Body of pancreas (tissue), 4 donors: ENCODE results near the gene CALHM5.

Experiments
- POLR2A ChIP-seq, 3 donors: fragments of 450-650 bp; IDR thresholded peaks; one replicate each; pipeline ENCODE4 v1.6.1; 2016; ENCODE audit warnings: antibody characterized with exemption in 3 of 3, mild to moderate bottlenecking in 2 of 3
- TF ChIP-seq, protein P1 (sequence below), 7 experiments: fragments of 450-650 bp in 4 of 7; fragments of 200-600 bp in 3 of 7; sonication (generic) in 3 of 7; IDR thresholded peaks; one replicate each; pipeline ENCODE4 v1.5.1; 2016 to 2019; ENCODE audit warnings: antibody characterized with exemption in 7 of 7

DNA sequence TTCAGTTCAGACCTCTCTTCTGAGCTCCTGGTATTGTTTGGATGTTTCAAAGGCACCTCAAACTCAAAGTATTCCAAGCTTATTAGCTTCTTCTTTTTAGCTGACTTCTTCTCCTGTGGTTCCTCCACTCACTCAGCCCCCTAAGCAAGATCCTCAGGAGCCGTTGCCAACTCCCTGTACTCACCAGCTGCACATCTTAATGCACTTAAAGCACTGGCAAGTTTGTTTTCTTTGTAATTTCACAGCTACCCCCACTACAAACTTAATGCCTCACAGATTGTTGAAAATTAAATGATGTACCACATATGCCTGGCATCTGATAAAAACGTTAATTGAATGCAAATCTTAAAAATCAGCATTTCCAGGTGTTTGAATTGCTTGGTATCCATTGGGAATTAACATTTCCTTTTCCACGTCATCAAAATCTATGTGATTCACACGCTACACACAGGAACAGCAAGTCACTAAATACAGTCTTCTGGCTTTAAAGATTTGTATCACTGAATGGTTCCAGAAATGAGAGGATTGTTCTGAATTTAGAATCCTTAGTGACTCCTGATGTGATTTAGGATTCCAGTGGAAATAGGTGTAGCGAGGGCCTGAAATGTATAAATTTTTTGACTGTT is 25.8 kb upstream of the CALHM5 start:
- TF ChIP-seq, protein P1, sequence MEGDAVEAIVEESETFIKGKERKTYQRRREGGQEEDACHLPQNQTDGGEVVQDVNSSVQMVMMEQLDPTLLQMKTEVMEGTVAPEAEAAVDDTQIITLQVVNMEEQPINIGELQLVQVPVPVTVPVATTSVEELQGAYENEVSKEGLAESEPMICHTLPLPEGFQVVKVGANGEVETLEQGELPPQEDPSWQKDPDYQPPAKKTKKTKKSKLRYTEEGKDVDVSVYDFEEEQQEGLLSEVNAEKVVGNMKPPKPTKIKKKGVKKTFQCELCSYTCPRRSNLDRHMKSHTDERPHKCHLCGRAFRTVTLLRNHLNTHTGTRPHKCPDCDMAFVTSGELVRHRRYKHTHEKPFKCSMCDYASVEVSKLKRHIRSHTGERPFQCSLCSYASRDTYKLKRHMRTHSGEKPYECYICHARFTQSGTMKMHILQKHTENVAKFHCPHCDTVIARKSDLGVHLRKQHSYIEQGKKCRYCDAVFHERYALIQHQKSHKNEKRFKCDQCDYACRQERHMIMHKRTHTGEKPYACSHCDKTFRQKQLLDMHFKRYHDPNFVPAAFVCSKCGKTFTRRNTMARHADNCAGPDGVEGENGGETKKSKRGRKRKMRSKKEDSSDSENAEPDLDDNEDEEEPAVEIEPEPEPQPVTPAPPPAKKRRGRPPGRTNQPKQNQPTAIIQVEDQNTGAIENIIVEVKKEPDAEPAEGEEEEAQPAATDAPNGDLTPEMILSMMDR (IDR thresholded peaks at IDR 0.05) = no peak
- TF ChIP-seq POLR2A (IDR thresholded peaks at IDR 0.05) = no peak
